CD4-positive, alpha-beta T cell treated with Interferon gamma for 1 hour (primary cell): ENCODE results near the gene P4HA1.
"Not testable (repeated sequence)": the region's sequence is repeated elsewhere in the genome, so short reads cannot be mapped to it uniquely, and the experiment has no call there.

Experiments
- DNase-seq: peaks from one replicate; pipeline ENCODE4 v3.0.0-alpha.2; 2020

The P4HA1 gene

GRCh38 chr10:73096449-73097304 is at the start of gene P4HA1:
TSS of gene P4HA1 (minus strand) at chr10:73096866. CDS start at chr10:73074883, 21,983 bp downstream.
- peak; percentile 100 for DNase-seq

GRCh38 chr10:73141603-73142002 is 44.9 kb upstream of the P4HA1 start:
- no peak for DNase-seq

GRCh38 chr10:73139251-73139650 is 42.6 kb upstream of the P4HA1 start:
- no peak for DNase-seq

GRCh38 chr10:73136627-73137026 is 40.0 kb upstream of the P4HA1 start:
- DNase-seq: no peak

- DNase-seq: no peak
Observed at GRCh38 chr10:73134727-73135126, 38.1 kb upstream of the P4HA1 start.

GRCh38 chr10:73131913-73132686 is 35.4 kb upstream of the P4HA1 start:
- no peak for DNase-seq

GRCh38 chr10:73131301-73131700 is 34.6 kb upstream of the P4HA1 start:
- DNase-seq: no peak

- no peak for DNase-seq
Observed at GRCh38 chr10:73126343-73126742, 29.7 kb upstream of the P4HA1 start.

GRCh38 chr10:73119952-73120351 is 23.3 kb upstream of the P4HA1 start:
- DNase-seq: no peak

- no peak for DNase-seq
Observed at GRCh38 chr10:73119457-73119856, 22.8 kb upstream of the P4HA1 start.

GRCh38 chr10:73117976-73118743 is 21.5 kb upstream of the P4HA1 start:
- no peak for DNase-seq

- no peak for DNase-seq
Observed at GRCh38 chr10:73116017-73116416, 19.4 kb upstream of the P4HA1 start.

- no peak for DNase-seq
Observed at GRCh38 chr10:73113551-73113950, 16.9 kb upstream of the P4HA1 start.

GRCh38 chr10:73112032-73112431 is 15.4 kb upstream of the P4HA1 start:
- DNase-seq: not testable (repeated sequence)

GRCh38 chr10:73110345-73110849 is 13.7 kb upstream of the P4HA1 start, which contains the start of gene NUDT13:
TSS of gene NUDT13 (plus strand) at chr10:73110455. CDS start at chr10:73114366, 3,911 bp downstream.
- DNase-seq: peak; percentile 54

- DNase-seq: not testable (repeated sequence)
Observed at GRCh38 chr10:73109248-73109652, 12.6 kb upstream of the P4HA1 start.

GRCh38 chr10:73106301-73106700 is 9.6 kb upstream of the P4HA1 start:
- DNase-seq: no peak

- no peak for DNase-seq
Observed at GRCh38 chr10:73099141-73099540, 2.5 kb upstream of the P4HA1 start.

GRCh38 chr10:73097305-73097670 is 622 bp upstream of the P4HA1 start:
- no peak for DNase-seq

- peak; percentile 68 for DNase-seq
Observed at GRCh38 chr10:73096041-73096448, 621 bp downstream of the P4HA1 start.

- peak; percentile 43 for DNase-seq
Observed at GRCh38 chr10:73095481-73096021, 1.1 kb downstream of the P4HA1 start.

- DNase-seq: no peak
Observed at GRCh38 chr10:73094986-73095480, 1.6 kb downstream of the P4HA1 start.
